GM12878 (cell line): ENCODE data around the gene CTNNAL1. TPM values are rescaled to one million over a fixed set of nuclear protein-coding genes. Genes with fewer than 3 reads are reported as not detected.

Experiments used
- ATAC-seq: fragments of 200-7000 bp; cut with Tn5 transposase; 3 replicates; pipeline ENCODE4 v1.9.1; 2020; ENCODE audit warnings: mild to moderate bottlenecking, moderate library complexity
- BruUV-seq: library from RNA; stranded (reverse); fragments of 400-500 nt; replicated peaks from 2 replicates; lab custom pipeline; 2021; lab: Mats Ljungman, UMichigan
- CTCF ChIA-PET: fragments of 300-600 bp; sonication (Branson Sonifier 250); formaldehyde crosslinking; extraction: SDS; loops from one replicate; lab custom pipeline; 2021; ENCODE audit warnings: inconsistent platforms; lab: Yijun Ruan, JAX
- POLR2A ChIA-PET: fragments of 350-600 bp; formaldehyde crosslinking; extraction: SDS; loops from one replicate; lab custom pipeline; 2021; ENCODE audit warnings: inconsistent platforms; lab: Charles Lee
- RAD21 ChIA-PET: fragments of 300-600 bp; sonication (Branson Sonifier 250); formaldehyde crosslinking; loops from one replicate; lab custom pipeline; 2023; ENCODE audit warnings: antibody characterized with exemption; ENCODE audit not compliant: unreplicated experiment; lab: Charles Lee
- SMC1A ChIA-PET: fragments of 300-600 bp; sonication (Branson Sonifier 250); formaldehyde crosslinking; loops from one replicate; lab custom pipeline; 2023; ENCODE audit not compliant: unreplicated experiment, uncharacterized antibody; lab: Charles Lee
- DNase-seq: peaks from one replicate; pipeline ENCODE4 v3.0.0-alpha.2; 2011; ENCODE audit warnings: low read depth, low spot score
- FAIRE-seq: peaks from 3 replicates; lab custom pipeline; 2011; peaks lifted over from hg19 to GRCh38; lab: Jason Lieb, UNC
- H2AFZ ChIP-seq: 2 replicates; pipeline ENCODE4 v1.6.0; 2011; ENCODE audit warnings: low read depth, low read length, control low read depth; ENCODE audit not compliant: control insufficient read depth
- H3K27ac ChIP-seq: 2 replicates; pipeline ENCODE4 v1.5.1; 2011; ENCODE audit warnings: control low read depth; ENCODE audit not compliant: control insufficient read depth, insufficient read depth
- H3K27me3 ChIP-seq, 2 experiments: replicated peaks in 1 of 2; 2 replicates each; pipeline versions ENCODE4 v1.6.0 to v1.6.1; 2011; ENCODE audit warnings: low read length in 1 of 2; ENCODE audit not compliant: control insufficient read depth in 2 of 2, insufficient read depth in 2 of 2
- H3K36me3 ChIP-seq, 2 experiments: 2 replicates each; pipeline ENCODE4 v1.5.1; 2011; ENCODE audit warnings: low read length in 1 of 2; ENCODE audit not compliant: control insufficient read depth in 2 of 2, insufficient read depth in 2 of 2
- H3K4me1 ChIP-seq: 2 replicates; pipeline ENCODE4 v1.6.1; 2011; ENCODE audit warnings: mild to moderate bottlenecking, low read length, moderate library complexity, mixed read lengths; ENCODE audit not compliant: control insufficient read depth, insufficient read depth
- H3K4me2 ChIP-seq: 2 replicates; pipeline ENCODE4 v1.6.0; 2011; ENCODE audit warnings: control low read depth; ENCODE audit not compliant: control insufficient read depth, insufficient read depth
- H3K4me3 ChIP-seq: fragments of 200-600 bp; sonication (generic); 2 replicates; pipeline ENCODE4 v1.5.1; 2016
- H3K79me2 ChIP-seq: 2 replicates; pipeline ENCODE4 v1.6.0; 2011; ENCODE audit warnings: low read length; ENCODE audit not compliant: control insufficient read depth, insufficient read depth
- H3K9ac ChIP-seq: 2 replicates; pipeline ENCODE4 v1.8.0; 2011; ENCODE audit warnings: low read length, control low read depth, mixed read lengths; ENCODE audit not compliant: control insufficient read depth, insufficient read depth
- H3K9me3 ChIP-seq: replicated peaks from 3 replicates; pipeline ENCODE4 v1.5.1; 2011; ENCODE audit warnings: mild to moderate bottlenecking, low read length; ENCODE audit not compliant: control insufficient read depth, insufficient read depth
- H4K20me1 ChIP-seq: 2 replicates; pipeline ENCODE4 v1.6.0; 2011; ENCODE audit not compliant: control insufficient read depth, insufficient read depth
- BHLHE40 ChIP-seq, 2 experiments: fragments of 450-650 bp in 1 of 2; IDR thresholded peaks; 2 replicates each; pipeline ENCODE4 v1.6.1; 2011 to 2017; ENCODE audit warnings: low read depth in 2 of 2, borderline replicate concordance in 1 of 2, improper control_type of control experiment in 1 of 2, low read length in 1 of 2, mild to moderate bottlenecking in 1 of 2
- BMI1 ChIP-seq: fragments of 450-650 bp; IDR thresholded peaks from 2 replicates; pipeline ENCODE4 v1.6.1; 2016; ENCODE audit warnings: mild to moderate bottlenecking, moderate library complexity, borderline replicate concordance
- BRCA1 ChIP-seq: IDR thresholded peaks from 2 replicates; pipeline ENCODE4 v1.6.1; 2011; ENCODE audit warnings: low read depth, low read length, improper control_type of control experiment
- GABPA ChIP-seq: IDR thresholded peaks from 2 replicates; pipeline ENCODE4 v1.6.1; 2014; ENCODE audit warnings: antibody characterized with exemption, low read depth, mild to moderate bottlenecking, inconsistent platforms
- GATAD2B ChIP-seq: fragments of 450-650 bp; conservative IDR thresholded peaks from 2 replicates; pipeline ENCODE4 v1.6.1; 2017; ENCODE audit warnings: low read depth, mild to moderate bottlenecking, moderate library complexity
- IKZF2 ChIP-seq, 2 experiments: fragments of 450-650 bp; IDR thresholded peaks; 2 replicates each; pipeline ENCODE4 v1.6.1; 2017; ENCODE audit warnings: mild to moderate bottlenecking in 2 of 2, moderate library complexity in 2 of 2
- NR2F1 ChIP-seq: fragments of 450-650 bp; conservative IDR thresholded peaks from 2 replicates; pipeline ENCODE4 v1.6.1; 2017; ENCODE audit warnings: mild to moderate bottlenecking
- PML ChIP-seq: IDR thresholded peaks from 2 replicates; pipeline ENCODE4 v1.6.1; 2012; ENCODE audit warnings: low read length, inconsistent platforms
- POLR2AphosphoS2 ChIP-seq: IDR thresholded peaks from 2 replicates; pipeline ENCODE4 v1.6.1; 2011; ENCODE audit warnings: low read depth, mild to moderate bottlenecking, low read length, improper control_type of control experiment, moderate library complexity
- POU2F2 ChIP-seq: IDR thresholded peaks from 3 replicates; pipeline ENCODE4 v1.6.1; 2011; ENCODE audit warnings: low read depth, mild to moderate bottlenecking, low read length, borderline replicate concordance
- RAD51 ChIP-seq: fragments of 450-650 bp; IDR thresholded peaks from 2 replicates; pipeline ENCODE4 v1.6.1; 2016; ENCODE audit warnings: moderate library complexity, mild to moderate bottlenecking, inconsistent platforms
- REST ChIP-seq: IDR thresholded peaks from 2 replicates; pipeline ENCODE4 v1.6.1; 2012; ENCODE audit warnings: mild to moderate bottlenecking, low read depth, low read length
- SPI1 ChIP-seq: IDR thresholded peaks from 2 replicates; pipeline ENCODE4 v1.6.1; 2011; ENCODE audit warnings: low read depth, mild to moderate bottlenecking, low read length, moderate library complexity, borderline replicate concordance; ENCODE audit not compliant: insufficient read depth
- STAT1 ChIP-seq: fragments of 450-650 bp; conservative IDR thresholded peaks from 2 replicates; pipeline ENCODE4 v1.6.1; 2014; ENCODE audit warnings: antibody characterized with exemption, mild to moderate bottlenecking
- TCF7 ChIP-seq: IDR thresholded peaks from 2 replicates; pipeline ENCODE4 v1.6.1; 2014; ENCODE audit warnings: antibody characterized with exemption, borderline replicate concordance
- ZBTB33 ChIP-seq: fragments of 450-650 bp; IDR thresholded peaks from 2 replicates; pipeline ENCODE4 v1.6.1; 2017; ENCODE audit warnings: mild to moderate bottlenecking
- WGBS: methylation state at CpG from one replicate; pipeline ENCODE4 v1.1.6; 2016; ENCODE audit warnings: low lambda C conversion rate; ENCODE audit not compliant: insufficient replicate concordance, insufficient coverage; ENCODE audit errors: missing lambda C conversion rate; 5-methylcytosine and 5-hydroxymethylcytosine counted together
- in situ Hi-C: fragments of 300-500 bp; cut with MboI; formaldehyde crosslinking; loops from 9 replicates; pipeline ENCODE4 v1.14.3; 2018; ENCODE audit warnings: mixed read lengths
- intact Hi-C: fragments of 100-400 bp; cut with micrococcal nuclease; formaldehyde crosslinking; loops from one replicate; pipeline ENCODE4 v1.14.2; 2022; ENCODE audit not compliant: unreplicated experiment
- polyA plus RNA-seq, 11 experiments: library from polyadenylated mRNA; depleted of rRNA in 4 of 11; unstranded in 6 of 11; stranded (reverse) in 5 of 11; fragments of >200 nt; fragmentation: Nextera tagmentation in 4 of 11; fragmentation: Illumina TruSeq in 1 of 11; extraction: Ambion mirVana in 4 of 11; extraction: Trizol in 1 of 11; gene quantifications; 1 replicate in 1 of 11; 2 replicates in 10 of 11; pipeline versions ENCODE4 v1.2.1 to v1.2.3, GENCODE V29; 2011 to 2016; ENCODE audit warnings: inconsistent platforms in 2 of 11, missing spikeins in 2 of 11, low read depth in 1 of 11
- total RNA-seq, 4 experiments: library from RNA; depleted of rRNA in 3 of 4; stranded (reverse); fragments of >200 nt in 3 of 4; fragmentation: Illumina TruSeq in 1 of 4; extraction: Trizol in 1 of 4; gene quantifications; 2 replicates each; pipeline versions ENCODE4 v1.2.1 to v1.2.3, GENCODE V29; 2013 to 2021

CTNNAL1 gene
- total and polyA plus RNA-seq, 10 of the 15 experiments (the other 5 are each of a cell fraction or from before 2014, with no cell fraction given): 16.3 to 82.5 (median 45.2) TPM

DNA sequence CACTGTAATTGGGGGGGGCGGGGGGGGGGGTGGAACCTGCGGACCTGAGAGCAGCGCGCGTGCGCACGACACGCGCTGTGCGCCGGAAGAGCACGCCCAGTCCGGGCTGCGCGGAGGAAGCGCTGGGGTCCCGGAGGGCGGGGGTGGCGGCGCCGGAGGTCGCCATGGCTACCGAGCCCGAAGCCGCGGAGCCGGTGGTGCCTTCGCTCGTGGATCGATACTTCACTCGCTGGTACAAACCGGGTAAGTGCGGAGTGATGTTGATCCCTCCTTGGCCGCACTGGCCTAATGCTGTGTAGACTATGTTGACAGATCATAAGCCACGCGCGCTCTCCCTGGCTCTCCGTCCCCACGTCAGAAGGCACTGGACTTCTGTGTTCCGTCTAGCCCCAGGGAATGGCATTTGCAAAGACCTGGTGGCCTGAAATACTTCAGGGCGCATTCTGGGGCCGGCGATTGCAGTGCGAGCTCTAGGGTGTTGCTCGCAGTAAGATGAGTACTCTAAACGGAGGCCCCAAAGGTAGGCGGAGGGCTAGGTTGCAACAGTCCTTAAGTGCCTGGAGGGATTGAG, 78.9 kb downstream of the CTNNAL1 start, which contains the start of gene ABITRAM (continued):
- TF ChIP-seq BHLHE40 (IDR thresholded peaks at IDR 0.05; ENCODE audit: borderline replicate concordance in 1 of 2, low read depth in 2 of 2, low read length in 1 of 2): no peak
- peak; percentile 93 for TF ChIP-seq BMI1
- TF ChIP-seq POU2F2: no peak

DNA sequence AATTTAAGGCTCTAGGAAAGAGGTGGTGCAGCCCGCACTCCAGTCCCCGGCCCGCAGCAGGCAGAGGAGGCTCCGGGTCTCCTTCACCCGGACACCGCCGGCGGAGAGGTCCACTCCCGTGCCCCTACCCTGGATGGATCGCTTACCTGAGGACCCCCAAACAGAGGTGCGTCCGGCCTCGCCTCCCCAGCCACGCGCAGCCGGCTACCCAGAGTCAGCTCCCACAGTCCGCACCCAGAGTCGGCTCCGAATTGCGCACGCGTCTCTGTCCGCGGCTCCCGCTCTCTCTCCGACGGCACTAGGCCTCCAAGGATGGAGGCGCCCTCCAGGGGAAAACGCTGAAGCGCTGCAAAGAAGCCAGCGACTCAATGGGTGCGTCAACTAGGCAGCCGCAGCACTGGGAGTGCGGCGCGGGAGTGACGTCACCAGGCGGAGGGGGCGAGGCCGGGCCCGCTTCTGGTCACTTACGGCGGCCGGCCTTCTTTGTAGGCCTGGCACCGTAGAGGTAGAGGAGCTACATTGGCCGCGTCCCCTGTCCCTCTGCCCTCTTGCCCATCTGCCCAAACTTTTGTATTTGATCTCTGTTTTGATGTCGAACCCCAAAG, 79.5 kb downstream of the CTNNAL1 start, which contains the start of gene ELP1:
ELP1 (minus strand) TSS at position 407 of the 605 bp plus-strand sequence. CDS start 2,978 bp downstream, outside the sequence.
- no TSS peak for BruUV-seq
- FAIRE-seq: peak; percentile 73
- TF ChIP-seq POLR2AphosphoS2 (peak; percentile 66; the same call in 1 of the 2 replicates), RAD51 (no peak), SPI1 (no peak), PML (no peak), BRCA1 (0 out of 2 replicates have a peak, but pooled peaks have one; percentile 47), REST (no peak), BHLHE40 (IDR thresholded peaks at IDR 0.05; ENCODE audit: borderline replicate concordance in 1 of 2, low read depth in 2 of 2, low read length in 1 of 2) (peak; percentile 51 to 60; a peak in 3 of 4 replicates), TCF7 (no peak), GABPA (no peak), IKZF2 (IDR thresholded peaks at IDR 0.05) (peak; percentile 22 to 35; a peak in 1 of 4 replicates), STAT1 (0 out of 2 replicates have a peak, but pooled peaks have one; percentile 53), ZBTB33 (no peak), GATAD2B (peak; percentile 64; the same call in 1 of the 2 replicates), NR2F1 (0 out of 2 replicates have a peak, but pooled peaks have one; percentile 10)

More for the DNA sequence above, 79.5 kb downstream of the CTNNAL1 start, which contains the start of gene ELP1:
- ATAC-seq (peak; percentile 90), DNase-seq (peak; percentile 45)
- H3K9ac ChIP-seq: peak within 1 kb of the TSS; percentile 80
- intact Hi-C loops (loop anchor here (5.0 to 10.0 kb wide), 2 partner anchors 181 to 478 kb away; partner anchors contain the start of gene TMEM245), in situ Hi-C loops (no loop called here)
- no peaks in the 10 kb centered on the region for H3K27me3 ChIP-seq
- H3K27ac ChIP-seq: peak within 1 kb of the TSS; percentile 84
- ChIA-PET SMC1A (no interaction called here), POLR2A (no interaction called here), RAD21 (no interaction called here), CTCF (interaction anchor here (0.8 to 1.1 kb wide), 2 partner anchors 20 to 45 kb away, joined by 3 to 4 read pairs; no protein-coding TSS in a partner anchor)
- no peaks in the 10 kb centered on the region for H4K20me1 ChIP-seq
- H3K36me3 ChIP-seq: no peaks in the 10 kb centered on the region; a peak in 1 of 4 replicates
- under 1% methylated on average over 48 of the region's 48 CpGs for WGBS
- H3K4me1 ChIP-seq: no peaks in the 10 kb centered on the region
- H2AFZ ChIP-seq: peak within 1 kb of the TSS; percentile 99
- H3K4me3 ChIP-seq: peak within 1 kb of the TSS; percentile 100
- peak within 1 kb of the TSS; percentile 89 for H3K4me2 ChIP-seq
- H3K79me2 ChIP-seq: peaks cover 22% of the 10 kb centered on the region
- H3K9me3 ChIP-seq: no peaks in the 10 kb centered on the region
